HG03354 (cell line): ENCODE measurements around the gene CT45A7.
"Not testable (repeated sequence)": the region's sequence is repeated elsewhere in the genome, so short reads cannot be mapped to it uniquely, and the experiment has no call there.

Source experiments
- ATAC-seq: cut with Tn5 transposase; IDR thresholded peaks from one replicate; pipeline ENCODE4 v1.9.1; 2021; ENCODE audit warnings: mild to moderate bottlenecking; ENCODE audit not compliant: unreplicated experiment, poor library complexity, severe bottlenecking

Gene CT45A7

DNA sequence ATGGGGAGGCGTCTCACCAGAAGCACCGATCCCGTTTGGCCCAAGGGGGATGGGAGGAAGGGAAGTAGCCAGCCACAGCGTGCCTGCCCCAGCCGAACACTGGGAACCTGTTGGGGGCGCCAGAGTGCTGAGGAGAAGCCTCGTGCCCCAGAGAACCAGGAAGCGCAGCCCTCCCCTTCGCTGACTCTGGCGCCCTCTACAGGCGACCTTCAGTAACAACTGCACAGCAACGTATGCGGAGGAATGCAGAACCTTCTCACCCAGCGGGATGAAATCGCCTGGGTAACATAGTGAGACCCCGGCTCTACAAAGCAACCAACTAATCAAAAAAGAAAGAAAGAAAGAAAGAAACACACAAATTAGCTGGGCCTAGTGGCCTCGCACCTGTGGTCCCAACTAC, at the start of gene CT45A7:
Gene CT45A7 (minus strand): TSS at position 101 of the 400 bp plus-strand sequence. CDS start 3,747 bp downstream, outside the sequence.
- not testable (repeated sequence) for ATAC-seq

DNA sequence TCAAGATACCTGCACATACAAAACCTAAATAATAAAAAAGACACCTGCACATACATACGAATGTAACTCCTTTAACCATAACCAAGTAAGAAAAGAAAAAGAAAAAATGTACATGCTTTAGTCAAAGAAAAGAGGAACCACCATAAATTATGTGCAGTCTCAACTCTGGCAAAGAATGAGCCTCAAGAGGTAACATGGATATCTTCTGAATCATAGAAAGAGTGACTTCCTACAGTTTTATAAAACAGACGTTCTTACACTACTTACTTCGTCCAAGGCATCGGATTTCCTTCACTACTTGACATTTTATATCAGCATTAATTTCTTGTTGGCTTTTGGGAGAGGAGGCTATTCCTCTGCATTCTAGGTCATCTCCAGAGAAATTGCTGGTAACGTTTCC, 45.7 kb upstream of the CT45A7 start:
- not testable (repeated sequence) for ATAC-seq

- not testable (repeated sequence) for ATAC-seq
Observed at GRCh38 chrX:135871712-135872111, 34.6 kb upstream of the CT45A7 start, which contains the start of gene CT45A9. Gene CT45A9 (minus strand): TSS chrX:135871812. CDS start chrX:135868061, 3,751 bp downstream.

DNA sequence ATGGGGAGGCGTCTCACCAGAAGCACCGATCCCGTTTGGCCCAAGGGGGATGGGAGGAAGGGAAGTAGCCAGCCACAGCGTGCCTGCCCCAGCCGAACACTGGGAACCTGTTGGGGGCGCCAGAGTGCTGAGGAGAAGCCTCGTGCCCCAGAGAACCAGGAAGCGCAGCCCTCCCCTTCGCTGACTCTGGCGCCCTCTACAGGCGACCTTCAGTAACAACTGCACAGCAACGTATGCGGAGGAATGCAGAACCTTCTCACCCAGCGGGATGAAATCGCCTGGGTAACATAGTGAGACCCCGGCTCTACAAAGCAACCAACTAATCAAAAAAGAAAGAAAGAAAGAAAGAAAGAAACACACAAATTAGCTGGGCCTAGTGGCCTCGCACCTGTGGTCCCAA, 17.4 kb upstream of the CT45A7 start, which contains the start of gene CT45A8:
Gene CT45A8 (minus strand): TSS at position 101 of the 400 bp plus-strand sequence. CDS start 3,755 bp downstream, outside the sequence.
- not testable (repeated sequence) for ATAC-seq

- ATAC-seq: not testable (repeated sequence)
Observed at GRCh38 chrX:135819912-135820311, 17.2 kb downstream of the CT45A7 start, which contains the start of gene CT45A2. Gene CT45A2 (minus strand): TSS chrX:135820012. CDS start chrX:135816265, 3,747 bp downstream.

- not testable (repeated sequence) for ATAC-seq
Observed at GRCh38 chrX:135802687-135803086, 34.4 kb downstream of the CT45A7 start, which contains the start of gene CT45A6. Gene CT45A6 (minus strand): TSS chrX:135802787. CDS start chrX:135798993, 3,794 bp downstream.

DNA sequence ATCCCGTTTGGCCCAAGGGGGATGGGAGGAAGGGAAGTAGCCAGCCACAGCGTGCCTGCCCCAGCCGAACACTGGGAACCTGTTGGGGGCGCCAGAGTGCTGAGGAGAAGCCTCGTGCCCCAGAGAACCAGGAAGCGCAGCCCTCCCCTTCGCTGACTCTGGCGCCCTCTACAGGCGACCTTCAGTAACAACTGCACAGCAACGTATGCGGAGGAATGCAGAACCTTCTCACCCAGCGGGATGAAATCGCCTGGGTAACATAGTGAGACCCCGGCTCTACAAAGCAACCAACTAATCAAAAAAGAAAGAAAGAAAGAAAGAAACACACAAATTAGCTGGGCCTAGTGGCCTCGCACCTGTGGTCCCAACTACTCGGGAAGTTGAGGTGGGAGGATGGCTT, 51.7 kb downstream of the CT45A7 start, which contains the start of gene CT45A5:
Gene CT45A5 (minus strand): TSS at position 101 of the 400 bp plus-strand sequence. CDS start 3,774 bp downstream, outside the sequence.
- not testable (repeated sequence) for ATAC-seq
